IMR-90 (cell line): ENCODE results near the gene ADGRG6.

ENCODE experiments used
- CTCF ChIP-seq: conservative IDR thresholded peaks from 2 replicates; pipeline ENCODE4 v1.5.1; 2012; ENCODE audit warnings: mild to moderate bottlenecking, low read depth, low read length, improper control_type of control experiment
- MAFK ChIP-seq: IDR thresholded peaks from 2 replicates; pipeline ENCODE4 v1.6.1; 2012; ENCODE audit warnings: low read depth, low read length, improper control_type of control experiment
- MXI1 ChIP-seq: IDR thresholded peaks from 2 replicates; pipeline ENCODE4 v1.6.1; 2012; ENCODE audit warnings: low read depth, mild to moderate bottlenecking, low read length, moderate library complexity, borderline replicate concordance
- POLR2A ChIP-seq: IDR thresholded peaks from 2 replicates; pipeline ENCODE4 v1.6.1; 2012; ENCODE audit warnings: mild to moderate bottlenecking, low read depth, low read length
- RAD21 ChIP-seq: IDR thresholded peaks from 2 replicates; pipeline ENCODE4 v1.6.1; 2012; ENCODE audit warnings: low read length, improper control_type of control experiment
- RFX5 ChIP-seq: IDR thresholded peaks from 2 replicates; pipeline ENCODE4 v1.8.0; 2012; ENCODE audit warnings: low read depth, mild to moderate bottlenecking, low read length, moderate library complexity
- USF2 ChIP-seq: fragments of 150-350 bp; IDR thresholded peaks from 2 replicates; pipeline ENCODE4 v1.6.1; 2017; ENCODE audit warnings: mild to moderate bottlenecking, antibody characterized with exemption, low read length, low read depth

GRCh38 chr6:142339113-142339512 is 37.3 kb downstream of the ADGRG6 start:
- TF ChIP-seq CTCF (no peak), RAD21 (no peak), MXI1 (no peak), MAFK (no peak), USF2 (no peak), RFX5 (no peak), POLR2A (no peak)
